Spleen (tissue), 7 donors: ENCODE measurements around the gene IQSEC3.
"Not testable (repeated sequence)": the region's sequence is repeated elsewhere in the genome, so short reads cannot be mapped to it uniquely, and the experiment has no call there.

Experiments used
- POLR2A ChIP-seq, 3 donors: fragments of 450-650 bp; IDR thresholded peaks; one replicate each; pipeline ENCODE4 v1.5.1; 2017; ENCODE audit warnings: antibody characterized with exemption in 3 of 3, mild to moderate bottlenecking in 1 of 3
- TF ChIP-seq, protein P1 (sequence below), 11 experiments: fragments of 200-600 bp in 7 of 11; fragments of 450-650 bp in 4 of 11; sonication (generic) in 4 of 11; IDR thresholded peaks in 8 of 11; conservative IDR thresholded peaks in 3 of 11; 1 replicate in 7 of 11; 2 replicates in 4 of 11; pipeline versions ENCODE4 v1.4.0 to v1.8.0; 2016 to 2021; ENCODE audit warnings: antibody characterized with exemption in 11 of 11, inconsistent platforms in 4 of 11, mild to moderate bottlenecking in 1 of 11
- donor health status: DM: no; HTN: no; CAD: no; lungs with moderate emphysema.
- donor health status: DM: no; HTN: no; CAD: no.
- donor health status: DM: no; HTN: no; CAD: no.

DNA sequence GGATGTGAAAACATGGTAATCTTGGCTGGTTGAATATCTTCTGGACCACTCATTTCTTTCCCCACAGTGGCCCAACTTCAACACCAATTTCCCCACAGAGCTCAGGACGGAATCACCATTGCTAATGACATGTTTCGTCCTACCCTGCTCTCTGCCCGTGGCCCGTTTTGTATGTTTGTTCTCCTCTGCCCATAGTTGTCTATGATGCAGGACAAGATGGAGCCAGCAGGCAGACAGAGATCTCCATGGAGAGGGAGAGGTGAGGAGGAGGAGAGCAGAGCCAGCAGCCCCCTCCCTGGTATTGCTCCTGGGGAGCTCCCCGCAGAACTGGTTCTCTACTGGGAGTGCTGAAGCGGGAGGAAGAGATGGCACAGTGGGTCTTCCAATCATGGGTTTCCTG, 3.1 kb downstream of the IQSEC3 start:
- TF ChIP-seq, protein P1, sequence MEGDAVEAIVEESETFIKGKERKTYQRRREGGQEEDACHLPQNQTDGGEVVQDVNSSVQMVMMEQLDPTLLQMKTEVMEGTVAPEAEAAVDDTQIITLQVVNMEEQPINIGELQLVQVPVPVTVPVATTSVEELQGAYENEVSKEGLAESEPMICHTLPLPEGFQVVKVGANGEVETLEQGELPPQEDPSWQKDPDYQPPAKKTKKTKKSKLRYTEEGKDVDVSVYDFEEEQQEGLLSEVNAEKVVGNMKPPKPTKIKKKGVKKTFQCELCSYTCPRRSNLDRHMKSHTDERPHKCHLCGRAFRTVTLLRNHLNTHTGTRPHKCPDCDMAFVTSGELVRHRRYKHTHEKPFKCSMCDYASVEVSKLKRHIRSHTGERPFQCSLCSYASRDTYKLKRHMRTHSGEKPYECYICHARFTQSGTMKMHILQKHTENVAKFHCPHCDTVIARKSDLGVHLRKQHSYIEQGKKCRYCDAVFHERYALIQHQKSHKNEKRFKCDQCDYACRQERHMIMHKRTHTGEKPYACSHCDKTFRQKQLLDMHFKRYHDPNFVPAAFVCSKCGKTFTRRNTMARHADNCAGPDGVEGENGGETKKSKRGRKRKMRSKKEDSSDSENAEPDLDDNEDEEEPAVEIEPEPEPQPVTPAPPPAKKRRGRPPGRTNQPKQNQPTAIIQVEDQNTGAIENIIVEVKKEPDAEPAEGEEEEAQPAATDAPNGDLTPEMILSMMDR (IDR thresholded peaks at IDR 0.05 in 8 of 11, conservative IDR thresholded peaks at IDR 0.05 in 3 of 11), result not testable (repeated sequence)
- not testable (repeated sequence) for TF ChIP-seq POLR2A (IDR thresholded peaks at IDR 0.05)
